Spleen (tissue), 7 donors: ENCODE results near the gene POFUT1.

Experiments used
- POLR2A ChIP-seq, 3 donors: fragments of 450-650 bp; IDR thresholded peaks; one replicate each; pipeline ENCODE4 v1.5.1; 2017; ENCODE audit warnings: antibody characterized with exemption in 3 of 3, mild to moderate bottlenecking in 1 of 3
- TF ChIP-seq, protein P1 (sequence below), 11 experiments: fragments of 200-600 bp in 7 of 11; fragments of 450-650 bp in 4 of 11; sonication (generic) in 4 of 11; IDR thresholded peaks in 8 of 11; conservative IDR thresholded peaks in 3 of 11; 1 replicate in 7 of 11; 2 replicates in 4 of 11; pipeline versions ENCODE4 v1.4.0 to v1.8.0; 2016 to 2021; ENCODE audit warnings: antibody characterized with exemption in 11 of 11, inconsistent platforms in 4 of 11, mild to moderate bottlenecking in 1 of 11
- donor health status: DM: no; HTN: no; CAD: no; lungs with moderate emphysema.
- donor health status: DM: no; HTN: no; CAD: no.
- donor health status: DM: no; HTN: no; CAD: no.

GRCh38 chr20:32278199-32278643, 70.5 kb downstream of the POFUT1 start:
- TF ChIP-seq, protein P1, sequence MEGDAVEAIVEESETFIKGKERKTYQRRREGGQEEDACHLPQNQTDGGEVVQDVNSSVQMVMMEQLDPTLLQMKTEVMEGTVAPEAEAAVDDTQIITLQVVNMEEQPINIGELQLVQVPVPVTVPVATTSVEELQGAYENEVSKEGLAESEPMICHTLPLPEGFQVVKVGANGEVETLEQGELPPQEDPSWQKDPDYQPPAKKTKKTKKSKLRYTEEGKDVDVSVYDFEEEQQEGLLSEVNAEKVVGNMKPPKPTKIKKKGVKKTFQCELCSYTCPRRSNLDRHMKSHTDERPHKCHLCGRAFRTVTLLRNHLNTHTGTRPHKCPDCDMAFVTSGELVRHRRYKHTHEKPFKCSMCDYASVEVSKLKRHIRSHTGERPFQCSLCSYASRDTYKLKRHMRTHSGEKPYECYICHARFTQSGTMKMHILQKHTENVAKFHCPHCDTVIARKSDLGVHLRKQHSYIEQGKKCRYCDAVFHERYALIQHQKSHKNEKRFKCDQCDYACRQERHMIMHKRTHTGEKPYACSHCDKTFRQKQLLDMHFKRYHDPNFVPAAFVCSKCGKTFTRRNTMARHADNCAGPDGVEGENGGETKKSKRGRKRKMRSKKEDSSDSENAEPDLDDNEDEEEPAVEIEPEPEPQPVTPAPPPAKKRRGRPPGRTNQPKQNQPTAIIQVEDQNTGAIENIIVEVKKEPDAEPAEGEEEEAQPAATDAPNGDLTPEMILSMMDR (IDR thresholded peaks at IDR 0.05 in 8 of 11, conservative IDR thresholded peaks at IDR 0.05 in 3 of 11), result no peak
- no peak for TF ChIP-seq POLR2A (IDR thresholded peaks at IDR 0.05)
